ENCODE results near the gene KIAA1755.
"Not testable (repeated sequence)": the region's sequence is repeated elsewhere in the genome, so short reads cannot be mapped to it uniquely, and the experiment has no call there.

Gene KIAA1755

GRCh38 chr20:38286586-38287531 is 26.3 kb upstream of the KIAA1755 start:
- no peak for DNase-seq (ENCODE audit: low read depth, low spot score)

- DNase-seq (ENCODE audit: low read depth, low spot score): no peak
Measured at GRCh38 chr20:38284893-38285444, 24.4 kb upstream of the KIAA1755 start.

GRCh38 chr20:38284066-38284650 is 23.6 kb upstream of the KIAA1755 start:
- DNase-seq (ENCODE audit: low read depth, low spot score): not testable (repeated sequence)

- no peak for DNase-seq (ENCODE audit: low read depth, low spot score)
Measured at GRCh38 chr20:38283236-38283635, 22.7 kb upstream of the KIAA1755 start.

GRCh38 chr20:38281176-38281915 is 20.8 kb upstream of the KIAA1755 start:
- DNase-seq (ENCODE audit: low read depth, low spot score): not testable (repeated sequence)

GRCh38 chr20:38278763-38279162 is 18.2 kb upstream of the KIAA1755 start:
- DNase-seq (ENCODE audit: low read depth, low spot score): no peak

- no peak for DNase-seq (ENCODE audit: low read depth, low spot score)
Measured at GRCh38 chr20:38278131-38278530, 17.6 kb upstream of the KIAA1755 start.

- DNase-seq (ENCODE audit: low read depth, low spot score): no peak
Measured at GRCh38 chr20:38277691-38278090, 17.2 kb upstream of the KIAA1755 start.

- DNase-seq (ENCODE audit: low read depth, low spot score): no peak
Measured at GRCh38 chr20:38277285-38277684, 16.8 kb upstream of the KIAA1755 start.

- no peak for DNase-seq (ENCODE audit: low read depth, low spot score)
Measured at GRCh38 chr20:38275815-38276550, 15.4 kb upstream of the KIAA1755 start.

GRCh38 chr20:38272961-38273360 is 12.4 kb upstream of the KIAA1755 start:
- no peak for DNase-seq (ENCODE audit: low read depth, low spot score)

- no peak for DNase-seq (ENCODE audit: low read depth, low spot score)
Measured at GRCh38 chr20:38272398-38272797, 11.9 kb upstream of the KIAA1755 start.

- DNase-seq (ENCODE audit: low read depth, low spot score): no peak
Measured at GRCh38 chr20:38271608-38272120, 11.1 kb upstream of the KIAA1755 start.

GRCh38 chr20:38270869-38271605 is 10.5 kb upstream of the KIAA1755 start:
- no peak for DNase-seq (ENCODE audit: low read depth, low spot score)

- DNase-seq (ENCODE audit: low read depth, low spot score): no peak
Measured at GRCh38 chr20:38269715-38270114, 9.2 kb upstream of the KIAA1755 start.

- no peak for DNase-seq (ENCODE audit: low read depth, low spot score)
Measured at GRCh38 chr20:38269040-38269439, 8.5 kb upstream of the KIAA1755 start.

GRCh38 chr20:38267901-38268514 is 7.5 kb upstream of the KIAA1755 start:
- no peak for DNase-seq (ENCODE audit: low read depth, low spot score)

GRCh38 chr20:38267296-38267695 is 6.8 kb upstream of the KIAA1755 start:
- no peak for DNase-seq (ENCODE audit: low read depth, low spot score)

- no peak for DNase-seq (ENCODE audit: low read depth, low spot score)
Measured at GRCh38 chr20:38266426-38266825, 5.9 kb upstream of the KIAA1755 start.

- DNase-seq (ENCODE audit: low read depth, low spot score): no peak
Measured at GRCh38 chr20:38262931-38263330, 2.4 kb upstream of the KIAA1755 start.
